Cerebellar cortex (tissue), 1 donor: Measurements from ENCODE around the gene EMC9.

ENCODE experiments used
- DNase-seq: peaks from one replicate; pipeline ENCODE4 v3.0.0-alpha.2; 2015; ENCODE audit warnings: low spot score

EMC9 gene

GRCh38 chr14:24149302-24149969 lies 8.0 kb upstream of the EMC9 start:
- no peak for DNase-seq

GRCh38 chr14:24147761-24148428 lies 6.5 kb upstream of the EMC9 start:
- no peak for DNase-seq

- DNase-seq: peak; percentile 99
Measured at GRCh38 chr14:24146978-24147760, 5.8 kb upstream of the EMC9 start, which contains the start of gene RNF31. Gene RNF31, plus strand, starts transcription at chr14:24147498. Its CDS starts 201 bp downstream, at chr14:24147699.

DNA sequence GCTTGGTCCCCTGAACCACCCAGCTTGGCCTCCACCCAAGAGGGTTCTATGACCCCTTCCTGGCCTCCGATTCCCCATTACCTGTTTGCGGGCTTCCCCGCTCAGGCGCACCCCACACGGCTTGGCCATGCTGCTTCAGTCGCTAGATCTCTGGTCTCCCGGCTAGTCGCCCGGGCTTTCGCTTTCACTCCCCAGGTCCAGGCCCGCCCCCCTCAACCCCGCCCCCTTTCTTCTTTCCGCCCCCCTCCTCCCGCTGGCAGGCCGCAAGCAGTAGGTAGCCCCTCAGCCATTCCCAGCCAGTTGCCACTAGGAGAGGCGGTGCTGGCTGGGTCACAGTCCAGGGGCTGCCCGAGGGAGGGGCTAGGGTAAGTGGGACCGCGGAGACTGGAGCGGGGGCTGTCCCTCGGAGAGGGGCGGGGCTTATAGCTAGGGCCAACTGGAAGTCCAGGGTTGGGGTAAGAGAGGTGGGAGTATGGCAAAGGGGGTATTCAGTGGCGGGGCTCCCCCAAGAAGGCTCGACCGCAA lies 5.1 kb upstream of the EMC9 start, which contains the start of gene PSME2:
Gene PSME2, minus strand, starts transcription at position 158 of the 525 bp plus-strand sequence. Its CDS starts 29 bp downstream, at position 129.
- DNase-seq: peak; percentile 93

GRCh38 chr14:24145690-24146452 lies 4.5 kb upstream of the EMC9 start:
- no peak for DNase-seq

DNA sequence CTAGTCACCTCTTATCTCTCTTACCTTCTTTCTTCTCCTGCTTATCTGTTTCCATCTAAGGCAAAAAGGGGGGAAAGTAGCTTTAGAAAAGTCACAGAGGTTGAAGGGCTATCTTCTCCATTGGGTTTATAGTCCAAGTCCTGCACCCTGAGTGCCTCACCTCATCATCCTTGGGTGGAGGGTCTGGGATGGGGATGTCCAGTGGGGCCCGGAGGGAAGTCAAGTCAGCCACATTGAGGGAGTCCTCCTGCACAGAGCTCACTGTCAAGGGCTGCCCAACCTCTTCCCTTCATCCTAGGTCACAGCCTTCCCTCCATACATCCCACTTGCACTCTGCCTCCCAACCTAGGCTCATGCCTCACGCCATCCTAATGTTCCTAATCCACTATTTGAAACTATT lies 3.8 kb upstream of the EMC9 start:
- DNase-seq: no peak

- DNase-seq: no peak
Measured at GRCh38 chr14:24144451-24144850, 3.1 kb upstream of the EMC9 start.

GRCh38 chr14:24143511-24143910 lies 2.1 kb upstream of the EMC9 start:
- no peak for DNase-seq

- no peak for DNase-seq
Measured at GRCh38 chr14:24139272-24139934, 2.0 kb downstream of the EMC9 start.

DNA sequence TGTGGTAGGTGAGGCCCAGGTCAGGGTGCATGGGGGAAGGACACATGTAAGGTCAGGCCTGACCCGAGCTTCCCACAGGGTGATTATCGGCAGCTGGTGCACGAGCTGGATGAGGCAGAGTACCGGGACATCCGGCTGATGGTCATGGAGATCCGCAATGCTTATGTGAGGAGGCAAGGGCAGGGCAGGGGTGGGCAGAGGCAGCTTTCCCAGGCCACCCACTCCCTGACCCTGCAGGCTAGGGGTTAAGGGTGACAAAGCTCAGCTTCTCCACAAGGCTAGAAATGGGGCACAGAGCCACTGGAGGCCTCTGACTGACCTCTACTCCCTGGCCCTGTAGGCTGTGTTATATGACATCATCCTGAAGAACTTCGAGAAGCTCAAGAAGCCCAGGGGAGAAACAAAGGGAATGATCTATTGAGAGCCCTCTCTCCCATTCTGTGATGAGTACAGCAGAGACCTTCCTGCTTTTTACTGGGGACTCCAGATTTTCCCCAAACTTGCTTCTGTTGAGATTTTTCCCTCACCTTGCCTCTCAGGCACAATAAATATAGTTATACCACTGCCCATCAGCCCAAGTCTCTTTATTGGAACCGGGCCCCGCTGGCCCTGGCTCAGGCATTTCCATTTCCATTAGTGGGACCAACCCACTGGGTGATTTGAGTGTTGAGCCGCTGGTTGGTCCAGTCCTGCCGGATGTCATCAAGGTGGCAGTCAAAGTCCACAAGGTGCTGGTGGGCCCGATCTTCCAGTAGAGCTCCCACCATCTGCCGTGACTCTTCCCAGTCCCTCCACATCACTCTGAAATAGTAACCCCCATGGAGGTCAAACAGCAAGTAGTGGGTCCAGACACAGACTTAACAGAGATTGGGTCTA lies 2.8 kb downstream of the EMC9 start:
- DNase-seq: no peak

GRCh38 chr14:24137529-24138395 lies 3.6 kb downstream of the EMC9 start:
- no peak for DNase-seq

- DNase-seq: no peak
Measured at GRCh38 chr14:24136684-24137528, 4.5 kb downstream of the EMC9 start.

GRCh38 chr14:24135834-24136683 lies 5.3 kb downstream of the EMC9 start, which contains the start of gene PSME1:
Gene PSME1, plus strand, starts transcription at chr14:24136194. Its CDS starts 69 bp downstream, at chr14:24136263.
- peak; percentile 94 for DNase-seq

DNA sequence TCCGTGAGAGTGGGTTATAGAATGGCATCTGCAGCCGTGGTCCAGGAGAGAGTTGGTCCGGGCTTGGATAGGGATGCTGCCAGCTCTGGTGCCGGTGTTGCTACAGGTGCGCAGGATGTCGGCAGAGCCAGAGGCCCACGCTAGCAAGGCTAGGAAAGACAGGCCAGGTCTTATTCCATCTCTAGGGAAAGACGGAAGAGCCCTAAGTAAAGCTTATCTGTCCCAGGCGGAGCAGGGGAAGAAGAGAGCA lies 5.9 kb downstream of the EMC9 start:
- DNase-seq: no peak

GRCh38 chr14:24133735-24134134 lies 7.7 kb downstream of the EMC9 start:
- no peak for DNase-seq

DNA sequence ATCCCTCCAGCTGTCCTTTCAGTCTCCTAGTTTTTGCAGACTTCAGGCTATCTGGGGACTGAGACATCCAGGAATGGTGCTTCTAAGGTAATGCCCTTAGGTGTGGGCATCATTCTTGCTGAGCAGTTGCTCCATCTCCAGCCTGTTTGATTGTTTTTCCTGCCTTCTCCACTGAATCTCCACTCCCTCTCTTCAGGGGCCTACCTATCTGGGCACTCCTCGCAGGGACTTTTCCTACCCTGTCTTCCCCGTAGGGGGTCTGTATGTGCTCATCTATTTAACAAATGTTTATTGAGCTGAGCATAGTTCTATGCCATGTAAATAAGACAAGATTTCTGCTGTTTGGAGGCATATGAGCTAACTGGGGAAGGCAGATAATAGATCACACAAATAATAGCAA lies 8.4 kb downstream of the EMC9 start:
- no peak for DNase-seq

GRCh38 chr14:24132061-24132685 lies 9.2 kb downstream of the EMC9 start:
- DNase-seq: no peak
